Neural progenitor cell (in vitro differentiated cells): ENCODE data around the gene CNPY1. TPM values are rescaled to one million over a fixed set of nuclear protein-coding genes. Genes with fewer than 3 reads are reported as not detected.
A peak's percentile ranks its signal among the peaks of the same experiment; 100 is the strongest.

Experiments used
- DNase-seq: peaks from one replicate; pipeline ENCODE4 v3.0.0-alpha.2; 2016; ENCODE audit warnings: low spot score
- H2AFZ ChIP-seq: fragments of 200-600 bp; sonication (generic); replicated peaks from 2 replicates; pipeline ENCODE4 v1.6.1; 2016; ENCODE audit warnings: antibody characterized with exemption
- H3F3A ChIP-seq: fragments of 200-600 bp; sonication (generic); 2 replicates; pipeline ENCODE4 v1.6.1; 2016; ENCODE audit warnings: antibody characterized with exemption, low read depth
- H3K27ac ChIP-seq: fragments of 200-600 bp; sonication (generic); 2 replicates; pipeline ENCODE4 v1.5.1; 2016; ENCODE audit warnings: mild to moderate bottlenecking
- H3K27me3 ChIP-seq: fragments of 200-600 bp; sonication (generic); 2 replicates; pipeline ENCODE4 v1.6.1; 2016; ENCODE audit warnings: mild to moderate bottlenecking, moderate library complexity
- H3K36me3 ChIP-seq: fragments of 200-600 bp; sonication (generic); 2 replicates; pipeline ENCODE4 v1.5.1; 2016
- H3K4me1 ChIP-seq: fragments of 200-600 bp; sonication (generic); 2 replicates; pipeline ENCODE4 v1.6.1; 2016; ENCODE audit warnings: mixed run types
- H3K4me2 ChIP-seq: fragments of 200-600 bp; sonication (generic); 2 replicates; pipeline ENCODE4 v1.6.1; 2016
- H3K4me3 ChIP-seq: fragments of 200-600 bp; sonication (generic); 2 replicates; pipeline ENCODE4 v1.5.1; 2016
- H3K79me2 ChIP-seq: fragments of 200-600 bp; sonication (generic); 2 replicates; pipeline ENCODE4 v1.6.1; 2016; ENCODE audit warnings: low read depth
- H3K9ac ChIP-seq: fragments of 200-600 bp; sonication (generic); 2 replicates; pipeline ENCODE4 v1.6.1; 2016
- H3K9me3 ChIP-seq: fragments of 200-600 bp; sonication (generic); 2 replicates; pipeline ENCODE4 v1.5.1; 2016; ENCODE audit warnings: low read depth
- H4K20me1 ChIP-seq: fragments of 200-600 bp; sonication (generic); 2 replicates; pipeline ENCODE4 v1.6.1; 2016; ENCODE audit warnings: low read depth
- H3K27ac Mint-ChIP-seq: 3 replicates; pipeline ENCODE4 v1.8.0; 2021; ENCODE audit warnings: mixed read lengths
- H3K27me3 Mint-ChIP-seq: 2 replicates; pipeline ENCODE4 v1.8.0; 2022; ENCODE audit warnings: low read depth, mild to moderate bottlenecking, inconsistent platforms, moderate library complexity, mixed read lengths; ENCODE audit not compliant: insufficient read depth
- H3K36me3 Mint-ChIP-seq: 3 replicates; pipeline ENCODE4 v1.8.0; 2021; ENCODE audit warnings: mixed read lengths
- H3K4me1 Mint-ChIP-seq: 3 replicates; pipeline ENCODE4 v1.8.0; 2021; ENCODE audit warnings: mixed read lengths
- H3K4me3 Mint-ChIP-seq: 3 replicates; pipeline ENCODE4 v1.8.0; 2021; ENCODE audit warnings: mild to moderate bottlenecking, moderate library complexity, mixed read lengths
- H3K9me3 Mint-ChIP-seq: 3 replicates; pipeline ENCODE4 v1.8.0; 2020; ENCODE audit warnings: mixed read lengths
- EZH2 ChIP-seq: fragments of 200-600 bp; sonication (generic); IDR thresholded peaks from 2 replicates; pipeline ENCODE4 v1.6.1; 2017; ENCODE audit warnings: antibody characterized with exemption, mild to moderate bottlenecking, moderate library complexity
- EZH2phosphoT487 ChIP-seq: fragments of 200-600 bp; sonication (generic); IDR thresholded peaks from 2 replicates; pipeline ENCODE4 v1.6.1; 2017; ENCODE audit warnings: antibody characterized with exemption
- total RNA-seq: library from RNA; depleted of rRNA; stranded (reverse); fragments of >200 nt; gene quantifications from 2 replicates; pipeline ENCODE4 v1.2.3, GENCODE V29; 2015; ENCODE audit warnings: low replicate concordance
- TF ChIP-seq, protein P1 (sequence below): fragments of 200-600 bp; sonication (generic); IDR thresholded peaks from 2 replicates; pipeline ENCODE4 v1.5.1; 2017; ENCODE audit warnings: antibody characterized with exemption, mild to moderate bottlenecking

CNPY1 gene
- total RNA-seq, 1 donor from 2014 or later: not detected

DNA sequence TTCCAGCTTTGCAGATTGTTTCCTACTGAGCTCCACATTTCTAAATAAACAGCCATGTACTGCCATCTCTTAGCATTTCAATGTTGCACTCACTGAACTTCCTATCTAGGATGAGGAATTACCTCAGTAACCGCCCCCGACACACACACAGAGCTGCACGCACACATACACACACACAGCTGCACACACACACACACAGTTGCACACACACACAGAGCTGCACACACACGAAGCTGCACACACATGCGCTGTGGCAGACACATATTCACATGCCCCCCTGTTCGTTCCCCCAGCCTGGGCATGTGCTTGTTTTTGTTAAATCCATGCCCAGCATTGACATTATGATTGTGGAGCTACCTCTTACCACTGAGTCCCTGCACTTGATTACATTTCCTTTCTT lies 39.6 kb upstream of the CNPY1 start:
- Mint-ChIP-seq H3K4me1 (peaks cover 31% of the 10 kb centered on the region), H3K9me3 (no peaks in the 10 kb centered on the region), H3K27me3 (peaks cover 13% of the 10 kb centered on the region), H3K27ac (peak overlapping the region; percentile 74), H3K36me3 (no peaks in the 10 kb centered on the region), H3K4me3 (no peak overlapping the region)
- H3K27ac ChIP-seq: no peak overlapping the region
- H3K79me2 ChIP-seq: no peaks in the 10 kb centered on the region
- no peaks in the 10 kb centered on the region for H3K36me3 ChIP-seq
- H2AFZ ChIP-seq: no peak overlapping the region
- H3F3A ChIP-seq: no peaks in the 10 kb centered on the region
- peaks cover 4% of the 10 kb centered on the region for H3K27me3 ChIP-seq
- H3K4me1 ChIP-seq: no peaks in the 10 kb centered on the region
- H4K20me1 ChIP-seq: no peaks in the 10 kb centered on the region
- H3K9me3 ChIP-seq: no peaks in the 10 kb centered on the region
- H3K4me2 ChIP-seq: no peak overlapping the region
- H3K9ac ChIP-seq: no peak overlapping the region
- no peak for TF ChIP-seq EZH2
- TF ChIP-seq, protein P1, sequence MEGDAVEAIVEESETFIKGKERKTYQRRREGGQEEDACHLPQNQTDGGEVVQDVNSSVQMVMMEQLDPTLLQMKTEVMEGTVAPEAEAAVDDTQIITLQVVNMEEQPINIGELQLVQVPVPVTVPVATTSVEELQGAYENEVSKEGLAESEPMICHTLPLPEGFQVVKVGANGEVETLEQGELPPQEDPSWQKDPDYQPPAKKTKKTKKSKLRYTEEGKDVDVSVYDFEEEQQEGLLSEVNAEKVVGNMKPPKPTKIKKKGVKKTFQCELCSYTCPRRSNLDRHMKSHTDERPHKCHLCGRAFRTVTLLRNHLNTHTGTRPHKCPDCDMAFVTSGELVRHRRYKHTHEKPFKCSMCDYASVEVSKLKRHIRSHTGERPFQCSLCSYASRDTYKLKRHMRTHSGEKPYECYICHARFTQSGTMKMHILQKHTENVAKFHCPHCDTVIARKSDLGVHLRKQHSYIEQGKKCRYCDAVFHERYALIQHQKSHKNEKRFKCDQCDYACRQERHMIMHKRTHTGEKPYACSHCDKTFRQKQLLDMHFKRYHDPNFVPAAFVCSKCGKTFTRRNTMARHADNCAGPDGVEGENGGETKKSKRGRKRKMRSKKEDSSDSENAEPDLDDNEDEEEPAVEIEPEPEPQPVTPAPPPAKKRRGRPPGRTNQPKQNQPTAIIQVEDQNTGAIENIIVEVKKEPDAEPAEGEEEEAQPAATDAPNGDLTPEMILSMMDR: no peak
- no peak for TF ChIP-seq EZH2phosphoT487
- no peak for DNase-seq
- no peak overlapping the region for H3K4me3 ChIP-seq

DNA sequence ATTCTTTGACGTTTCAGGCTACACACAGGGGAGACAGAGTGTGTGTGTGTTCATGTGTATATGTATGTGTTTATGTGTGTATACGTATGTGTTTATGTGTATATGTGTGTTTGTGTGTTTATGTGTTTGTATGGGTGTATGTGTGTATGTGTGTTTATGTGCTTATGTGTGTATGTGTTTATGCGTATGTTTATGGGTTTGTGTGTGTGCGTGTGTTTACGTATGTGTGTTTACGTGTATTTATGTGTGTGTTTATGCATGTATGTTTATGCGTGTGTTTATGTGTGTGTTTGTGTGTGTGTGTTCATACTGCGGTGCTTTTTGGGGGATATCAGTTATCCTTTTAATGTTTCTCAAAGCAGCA lies 39.2 kb upstream of the CNPY1 start:
- peaks cover 13% of the 10 kb centered on the region for H3K27me3 Mint-ChIP-seq
- no peaks in the 10 kb centered on the region for H3K36me3 ChIP-seq
- no peaks in the 10 kb centered on the region for H4K20me1 ChIP-seq
- no peaks in the 10 kb centered on the region for H3K9me3 ChIP-seq
- H3K4me1 ChIP-seq: no peaks in the 10 kb centered on the region
- H3K27me3 ChIP-seq: peaks cover 4% of the 10 kb centered on the region
- H3K9ac ChIP-seq: no peak overlapping the region
- no peaks in the 10 kb centered on the region for H3K9me3 Mint-ChIP-seq
- no peak overlapping the region for H3K27ac Mint-ChIP-seq
- no peaks in the 10 kb centered on the region for H3K36me3 Mint-ChIP-seq
- no peak overlapping the region for H3K4me3 ChIP-seq
- no peak for DNase-seq
- H3K4me2 ChIP-seq: no peak overlapping the region
- H3F3A ChIP-seq: no peaks in the 10 kb centered on the region
- peaks cover 27% of the 10 kb centered on the region for H3K4me1 Mint-ChIP-seq
- H3K79me2 ChIP-seq: no peaks in the 10 kb centered on the region
- no peak overlapping the region for H3K4me3 Mint-ChIP-seq
- H2AFZ ChIP-seq: no peak overlapping the region
- no peak for TF ChIP-seq EZH2
- no peak for TF ChIP-seq EZH2phosphoT487
- TF ChIP-seq, protein P1: no peak
- H3K27ac ChIP-seq: no peak overlapping the region

DNA sequence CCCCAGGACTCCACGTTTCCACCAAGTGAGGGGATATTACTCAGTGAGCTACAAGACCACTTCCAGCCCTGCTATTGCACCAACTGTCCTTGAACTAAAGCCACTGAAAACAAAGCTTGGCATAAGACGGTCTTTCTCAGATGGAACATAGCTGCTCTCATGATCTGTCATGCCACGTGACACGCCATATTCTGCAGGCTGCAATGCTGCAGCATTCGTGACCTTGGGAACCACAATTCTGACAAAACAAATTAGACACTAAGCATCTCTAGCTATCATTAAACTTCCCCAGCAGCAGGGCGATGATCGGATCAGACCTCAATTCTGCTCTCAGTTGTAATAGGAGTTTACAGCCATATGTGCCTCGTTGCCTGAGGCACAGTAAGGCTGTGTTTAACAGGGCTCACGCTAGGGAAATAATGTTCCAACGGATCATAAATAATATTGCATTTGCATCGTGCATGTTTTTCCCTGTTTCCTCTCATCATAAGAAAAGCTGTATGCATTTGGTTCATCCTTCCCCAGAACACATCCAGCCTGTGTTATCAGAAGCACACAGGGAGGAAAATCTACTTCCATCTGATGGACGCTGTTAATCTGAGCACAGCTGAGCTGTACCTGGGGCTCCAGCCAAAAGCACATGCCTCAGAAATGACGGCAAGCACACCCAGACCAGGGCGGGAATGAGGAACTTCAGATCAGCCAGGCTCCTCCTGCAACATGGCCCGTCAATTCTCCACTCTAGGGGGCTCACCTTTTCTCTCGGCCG lies 38.6 kb upstream of the CNPY1 start:
- H3K4me2 ChIP-seq: no peak overlapping the region
- no peak overlapping the region for H3K4me3 Mint-ChIP-seq
- H3K9ac ChIP-seq: no peak overlapping the region
- H3K9me3 ChIP-seq: no peaks in the 10 kb centered on the region
- H3K4me1 ChIP-seq: no peaks in the 10 kb centered on the region
- no peaks in the 10 kb centered on the region for H3F3A ChIP-seq
- peaks cover 21% of the 10 kb centered on the region for H3K4me1 Mint-ChIP-seq
- no peak overlapping the region for H2AFZ ChIP-seq
- no peak overlapping the region for H3K27ac ChIP-seq
- no peaks in the 10 kb centered on the region for H3K79me2 ChIP-seq
- H3K27ac Mint-ChIP-seq: no peak overlapping the region
- no peak for DNase-seq
- H3K27me3 Mint-ChIP-seq: peaks cover 13% of the 10 kb centered on the region
- no peak overlapping the region for H3K4me3 ChIP-seq
- no peaks in the 10 kb centered on the region for H3K9me3 Mint-ChIP-seq
- H3K36me3 Mint-ChIP-seq: no peaks in the 10 kb centered on the region
- TF ChIP-seq EZH2phosphoT487 (no peak), EZH2 (no peak)
- TF ChIP-seq, protein P1: no peak
- peaks cover 4% of the 10 kb centered on the region for H3K27me3 ChIP-seq
- H4K20me1 ChIP-seq: no peaks in the 10 kb centered on the region
- no peaks in the 10 kb centered on the region for H3K36me3 ChIP-seq
